ENCODE results near the gene GARIN1A. TPM values are rescaled to one million over a fixed set of nuclear protein-coding genes. Genes with fewer than 3 reads are reported as not detected.

The GARIN1A gene
- total RNA-seq, 1 donor from 2014 or later, result 2.8 TPM

- DNase-seq (ENCODE audit: low spot score), result no peak
- Mint-ChIP-seq H3K9me3 (ENCODE audit: low read depth) (no peaks in the 10 kb centered on the region), H3K4me1 (ENCODE audit: low read depth) (peaks cover 14% of the 10 kb centered on the region), H3K36me3 (ENCODE audit: low read depth) (no peaks in the 10 kb centered on the region), H3K4me3 (ENCODE audit: unreplicated experiment) (no peak overlapping the region), H3K27me3 (ENCODE audit: low read depth) (peaks cover 15% of the 10 kb centered on the region), H3K27ac (ENCODE audit: unreplicated experiment) (no peak overlapping the region)
- TF ChIP-seq CTCF (IDR thresholded peaks at IDR 0.05), result no peak
Measured at GRCh38 chr7:128701062-128701785, 29.1 kb downstream of the GARIN1A start.

GRCh38 chr7:128703609-128704241 is 31.6 kb downstream of the GARIN1A start:
- no peak for DNase-seq (ENCODE audit: low spot score)
- H3K36me3 Mint-ChIP-seq (ENCODE audit: low read depth), result no peaks in the 10 kb centered on the region
- no peaks in the 10 kb centered on the region for H3K9me3 Mint-ChIP-seq (ENCODE audit: low read depth)
- no peak overlapping the region for H3K4me3 Mint-ChIP-seq (ENCODE audit: unreplicated experiment)
- peaks cover 2% of the 10 kb centered on the region for H3K27me3 Mint-ChIP-seq (ENCODE audit: low read depth)
- no peak for TF ChIP-seq CTCF (IDR thresholded peaks at IDR 0.05)
- H3K27ac Mint-ChIP-seq (ENCODE audit: unreplicated experiment), result no peak overlapping the region
- H3K4me1 Mint-ChIP-seq (ENCODE audit: low read depth), result no peaks in the 10 kb centered on the region

- Mint-ChIP-seq H3K9me3 (ENCODE audit: low read depth) (no peaks in the 10 kb centered on the region), H3K27ac (ENCODE audit: unreplicated experiment) (no peak overlapping the region), H3K36me3 (ENCODE audit: low read depth) (no peaks in the 10 kb centered on the region), H3K4me3 (ENCODE audit: unreplicated experiment) (no peak overlapping the region), H3K4me1 (ENCODE audit: low read depth) (peaks cover 2% of the 10 kb centered on the region), H3K27me3 (ENCODE audit: low read depth) (no peaks in the 10 kb centered on the region)
- no peak for DNase-seq (ENCODE audit: low spot score)
- TF ChIP-seq CTCF (IDR thresholded peaks at IDR 0.05), result no peak
Measured at GRCh38 chr7:128705891-128706333, 33.8 kb downstream of the GARIN1A start.

- no peak for TF ChIP-seq CTCF (IDR thresholded peaks at IDR 0.05)
- Mint-ChIP-seq H3K4me3 (ENCODE audit: unreplicated experiment) (no peak overlapping the region), H3K4me1 (ENCODE audit: low read depth) (peaks cover 2% of the 10 kb centered on the region)
Measured at GRCh38 chr7:128707752-128708151, 35.7 kb downstream of the GARIN1A start.

GRCh38 chr7:128708235-128708634 is 36.1 kb downstream of the GARIN1A start:
- Mint-ChIP-seq H3K36me3 (ENCODE audit: low read depth) (peaks cover 2% of the 10 kb centered on the region), H3K4me3 (ENCODE audit: unreplicated experiment) (no peak overlapping the region), H3K9me3 (ENCODE audit: low read depth) (peaks cover 4% of the 10 kb centered on the region), H3K27me3 (ENCODE audit: low read depth) (no peaks in the 10 kb centered on the region), H3K4me1 (ENCODE audit: low read depth) (peaks cover 2% of the 10 kb centered on the region), H3K27ac (ENCODE audit: unreplicated experiment) (no peak overlapping the region)
- DNase-seq (ENCODE audit: low spot score), result no peak
- no peak for TF ChIP-seq CTCF (IDR thresholded peaks at IDR 0.05)

More at GRCh38 chr7:128707752-128708151, 35.7 kb downstream of the GARIN1A start:
- H3K9me3 Mint-ChIP-seq (ENCODE audit: low read depth), result peaks cover 4% of the 10 kb centered on the region
- no peaks in the 10 kb centered on the region for H3K27me3 Mint-ChIP-seq (ENCODE audit: low read depth)
- peaks cover 2% of the 10 kb centered on the region for H3K36me3 Mint-ChIP-seq (ENCODE audit: low read depth)
- H3K27ac Mint-ChIP-seq (ENCODE audit: unreplicated experiment), result no peak overlapping the region
- DNase-seq (ENCODE audit: low spot score), result no peak

Measured in chondrocyte (in vitro differentiated cells).